Measurements from ENCODE around the gene TBRG4.

The TBRG4 gene

GRCh38 chr7:45088146-45088701 is 23.3 kb downstream of the TBRG4 start:
- peak; percentile 14 for DNase-seq

- no peak for DNase-seq
Measured at GRCh38 chr7:45087301-45088145, 24.0 kb downstream of the TBRG4 start.

DNA sequence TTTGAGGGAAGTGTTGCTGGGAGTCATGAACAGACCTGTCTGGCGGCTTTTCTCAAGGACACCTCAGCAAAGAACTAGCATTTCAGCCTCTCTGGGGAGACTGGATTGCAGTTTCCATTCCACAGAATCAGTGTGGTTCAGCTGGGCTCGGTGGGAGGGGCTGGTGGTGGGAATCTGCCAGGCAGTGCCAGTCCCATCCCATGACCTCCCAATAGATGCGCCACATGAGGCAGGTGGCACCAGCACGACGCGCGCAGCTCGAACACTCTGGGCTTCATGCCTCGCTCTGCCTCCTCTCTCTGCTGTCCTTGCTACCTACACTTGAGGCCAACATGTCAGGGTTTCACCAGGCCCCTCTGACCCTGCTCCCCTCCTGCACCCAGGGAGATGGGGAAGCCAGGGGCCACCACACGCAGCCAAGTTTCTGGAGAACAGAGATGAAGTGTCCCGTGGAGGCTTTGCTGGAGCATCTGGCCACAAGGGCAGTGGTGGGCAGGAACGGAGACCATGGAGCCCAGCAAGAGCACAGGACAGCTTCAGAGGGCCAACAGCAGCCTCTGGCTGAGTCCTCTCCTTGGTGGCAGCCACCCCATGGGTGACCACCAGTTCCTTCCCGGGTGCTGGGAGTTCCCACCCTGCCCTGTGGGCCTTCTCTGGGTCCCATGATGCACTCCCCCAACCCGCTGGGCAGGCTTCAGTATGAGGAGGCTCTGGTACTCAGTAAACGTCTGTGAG is 25.0 kb downstream of the TBRG4 start:
- no peak for DNase-seq

DNA sequence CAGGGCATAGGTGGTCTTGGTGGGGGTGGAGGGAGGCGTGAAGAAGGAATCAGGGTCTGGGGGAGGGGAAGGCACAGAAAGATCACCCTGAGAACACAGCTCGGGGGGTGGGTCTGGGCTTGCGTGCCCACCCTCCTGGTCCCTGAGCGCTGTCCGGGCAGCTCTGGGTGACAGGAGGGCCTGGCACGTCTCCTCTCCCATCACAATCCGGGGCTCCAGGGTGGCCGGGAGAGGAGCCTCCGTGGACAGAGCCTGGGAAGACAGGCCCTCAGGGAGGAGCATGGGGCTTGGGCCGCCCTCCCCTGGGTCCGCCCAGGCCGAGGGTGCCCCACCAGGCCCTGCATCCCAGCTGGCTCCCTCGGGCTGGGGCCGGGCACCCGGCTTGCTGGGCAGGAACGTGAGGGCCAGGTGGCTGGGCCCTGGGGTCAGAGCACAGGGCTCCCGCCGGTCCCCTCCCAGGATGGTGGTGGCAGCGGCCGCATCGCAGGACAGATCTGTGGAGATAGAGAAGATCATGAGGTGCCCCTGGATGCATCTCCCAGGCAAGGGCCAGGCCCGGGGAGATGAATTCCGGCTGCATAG is 25.8 kb downstream of the TBRG4 start:
- DNase-seq = no peak

DNA sequence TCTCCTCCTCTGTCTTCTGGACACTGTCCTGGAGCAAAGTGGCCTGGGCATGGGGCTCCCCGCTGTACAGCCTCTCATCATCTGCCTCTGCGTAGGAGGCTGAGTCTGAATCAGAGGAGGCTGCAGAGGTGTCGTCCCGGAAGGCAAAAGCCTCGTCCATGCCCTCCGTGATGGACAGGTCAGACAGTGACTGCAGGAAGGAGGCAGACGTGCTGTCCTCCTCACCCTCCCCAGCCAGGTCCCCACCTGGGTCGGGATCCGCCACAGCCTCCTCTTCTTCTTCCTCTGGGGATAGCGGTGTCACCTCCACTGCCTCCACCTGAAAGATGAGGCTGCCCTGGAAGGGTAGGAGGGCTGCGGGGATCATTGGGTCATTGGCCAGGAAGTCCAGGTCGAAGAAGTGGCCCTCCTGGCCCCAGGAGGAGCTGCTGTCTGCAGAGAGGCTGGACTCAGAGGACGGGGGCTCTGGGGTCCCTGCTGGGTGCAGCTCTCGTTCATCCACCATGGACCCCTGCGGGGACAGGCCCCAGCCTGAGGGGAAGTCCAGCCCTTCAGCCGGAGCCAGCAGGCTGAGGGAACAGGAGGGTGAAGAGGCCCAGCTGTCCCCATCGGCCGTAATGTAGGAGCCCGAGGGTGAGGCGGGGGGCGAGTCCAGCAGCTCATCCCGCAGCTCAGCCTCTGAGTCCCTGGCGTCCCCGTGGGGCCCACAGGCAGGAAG is 26.4 kb downstream of the TBRG4 start:
- DNase-seq = no peak

- DNase-seq = no peak
Measured at GRCh38 chr7:45084336-45084735, 27.2 kb downstream of the TBRG4 start.

DNA sequence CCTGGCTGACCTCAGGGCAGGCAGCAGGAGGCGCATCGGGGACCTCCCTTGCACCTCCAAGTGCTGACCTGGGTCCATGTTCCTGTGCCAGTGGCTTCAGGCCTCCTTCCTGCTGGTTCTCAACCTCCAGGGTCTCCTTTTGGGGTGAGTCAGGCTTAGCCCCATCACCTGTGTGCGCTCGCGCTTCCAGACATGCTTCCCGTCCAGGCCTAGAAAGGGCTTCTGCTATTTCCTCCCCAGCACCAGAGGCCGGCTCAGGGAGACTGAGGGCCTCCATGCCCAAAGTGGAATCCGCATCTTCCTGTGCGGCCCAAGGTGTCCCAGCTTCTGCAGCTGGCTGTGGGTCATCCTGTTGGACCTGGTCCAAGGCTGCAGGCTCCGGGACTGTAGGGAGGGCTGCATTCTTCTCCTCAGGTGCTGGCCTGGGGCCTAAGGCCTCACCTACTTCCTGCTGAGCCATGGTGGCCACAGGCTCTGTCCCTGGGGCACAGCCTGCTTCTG is 28.6 kb downstream of the TBRG4 start:
- DNase-seq = no peak

- no peak for DNase-seq
Measured at GRCh38 chr7:45082031-45082830, 29.3 kb downstream of the TBRG4 start.

DNA sequence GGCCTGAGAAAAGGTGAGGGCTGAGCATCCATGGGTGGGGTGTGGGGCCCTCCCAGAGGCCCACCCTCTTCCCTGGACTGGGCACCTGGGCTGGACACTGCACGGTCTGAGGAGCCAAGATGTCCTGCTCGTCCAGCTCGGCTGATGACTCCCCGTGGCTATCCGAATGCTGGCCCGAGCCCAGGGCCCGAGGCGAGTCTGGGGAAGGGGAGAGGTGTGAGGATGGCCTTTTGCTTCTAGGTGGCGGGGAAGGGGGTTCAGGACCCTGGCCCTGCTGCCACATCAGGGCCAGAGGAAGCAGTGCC is 29.9 kb downstream of the TBRG4 start:
- no peak for DNase-seq

GRCh38 chr7:45080958-45081669 is 30.4 kb downstream of the TBRG4 start:
- DNase-seq = no peak

DNA sequence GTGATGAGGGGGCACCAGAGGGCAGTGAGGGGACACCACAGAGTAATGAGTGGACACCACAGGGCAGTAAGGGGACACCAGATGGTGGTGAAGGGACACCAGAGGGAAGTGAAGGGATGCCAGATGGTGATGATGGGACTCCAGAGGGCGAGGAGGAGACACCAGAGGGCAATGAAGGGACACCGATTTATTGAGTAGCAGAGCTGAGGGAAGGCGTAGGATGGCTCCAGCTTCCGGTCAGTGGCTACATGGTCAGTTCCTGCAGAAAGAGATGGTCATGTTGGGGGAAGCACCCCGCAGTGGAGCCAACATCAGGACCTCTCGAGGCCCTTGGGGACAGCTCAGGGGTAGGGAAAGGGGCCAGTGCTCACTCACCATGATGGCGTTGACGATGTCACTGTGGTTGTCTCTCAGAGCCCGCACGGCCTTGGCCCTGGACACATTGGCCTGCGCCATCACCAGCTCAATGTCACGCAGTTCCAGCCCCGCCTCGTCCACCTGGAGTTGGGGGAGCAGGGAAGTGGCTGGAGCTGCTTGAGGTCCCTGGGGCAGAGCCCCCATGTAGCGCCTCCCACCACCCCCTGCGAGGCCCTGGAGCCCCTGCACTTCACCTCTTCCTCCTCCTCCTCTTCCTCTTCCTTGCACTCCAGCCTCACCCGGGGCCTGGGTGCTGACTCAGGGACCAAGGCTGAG is 31.1 kb downstream of the TBRG4 start:
- DNase-seq = no peak

GRCh38 chr7:45078125-45078681 is 33.3 kb downstream of the TBRG4 start:
- no peak for DNase-seq

- no peak for DNase-seq
Measured at GRCh38 chr7:45077579-45077978, 33.9 kb downstream of the TBRG4 start.

- no peak for DNase-seq
Measured at GRCh38 chr7:45076946-45077345, 34.6 kb downstream of the TBRG4 start.

DNA sequence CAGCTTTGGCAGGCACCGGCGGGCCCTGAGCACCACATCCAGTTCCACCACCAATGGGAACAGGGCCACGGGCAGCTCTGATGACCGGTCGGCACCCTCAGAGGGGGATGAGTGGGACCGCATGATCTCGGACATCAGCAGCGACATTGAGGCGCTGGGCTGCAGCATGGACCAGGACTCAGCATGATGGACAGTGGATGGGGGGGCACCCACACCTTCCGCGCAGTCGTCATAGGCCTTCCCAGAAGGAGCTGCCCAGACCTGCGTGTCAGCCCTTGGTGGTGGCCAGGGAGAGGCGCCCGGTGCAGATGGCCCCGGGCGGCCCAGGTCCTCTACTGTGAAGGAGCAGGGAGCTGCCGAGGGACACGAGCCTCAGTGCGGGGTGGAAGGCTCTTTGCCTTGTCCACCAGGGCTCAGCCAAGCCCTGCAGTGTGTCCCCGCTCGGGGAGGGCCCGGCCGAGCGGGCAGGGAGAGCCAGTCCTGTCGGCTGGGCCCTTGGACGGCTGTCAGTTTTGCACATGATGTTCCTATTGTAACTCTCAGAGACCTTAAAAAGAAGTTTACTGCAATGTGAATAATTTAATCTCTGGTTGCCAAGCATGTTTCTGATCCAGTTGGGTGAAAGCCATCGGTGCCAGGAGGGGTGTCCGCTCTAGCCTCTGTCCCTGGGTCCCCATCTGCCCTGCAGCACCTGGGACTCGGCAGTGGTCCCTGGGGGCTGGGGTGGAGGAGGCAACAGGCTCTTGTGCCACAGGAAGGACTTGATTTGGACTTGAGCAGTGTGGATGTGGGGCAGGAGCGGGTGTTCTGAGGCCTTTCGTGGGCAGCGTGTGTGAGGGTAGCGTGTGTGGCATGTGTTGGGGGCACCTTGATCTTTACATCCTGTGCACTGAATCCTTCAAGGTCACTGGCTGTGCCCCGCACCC is 35.4 kb downstream of the TBRG4 start:
- no peak for DNase-seq

GRCh38 chr7:45075355-45075644 is 36.2 kb downstream of the TBRG4 start:
- DNase-seq = no peak

GRCh38 chr7:45074528-45075354 is 36.8 kb downstream of the TBRG4 start:
- no peak for DNase-seq

- DNase-seq = no peak
Measured at GRCh38 chr7:45073786-45074527, 37.5 kb downstream of the TBRG4 start.

Measured in NCI-H146 (cell line).